ENCODE data around the gene SYT1.

The SYT1 gene

DNA sequence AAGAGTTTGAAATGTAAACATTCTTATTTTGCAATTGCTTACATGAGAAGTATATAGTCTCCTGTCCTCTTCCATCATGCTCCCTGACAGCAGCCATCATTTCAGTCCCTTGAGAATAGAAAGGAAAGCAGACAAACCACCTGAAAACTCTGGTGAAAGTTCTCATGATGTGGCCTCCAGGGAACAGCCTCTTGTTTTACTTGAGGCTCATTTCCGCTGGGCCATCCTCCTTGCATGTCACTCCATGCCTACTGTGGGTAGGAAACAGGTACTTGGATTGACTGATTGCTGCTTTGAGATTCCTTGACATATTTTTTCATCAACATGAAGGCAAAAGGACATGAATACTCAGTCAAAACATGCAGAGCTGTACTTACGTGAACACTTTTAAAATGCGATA lies 6.0 kb downstream of the SYT1 start:
- Histone ChIP-seq H3K36me3 (no peaks in the 10 kb centered on the region), H3K9me3 (no peaks in the 10 kb centered on the region), H3K4me3 (ENCODE audit: low read depth in 1 of 2, low read length in 1 of 2) (no peak overlapping the region), H3K27me3 (peaks cover 15% of the 10 kb centered on the region), H3K4me1 (ENCODE audit: control insufficient read depth in 1 of 2, insufficient read depth in 1 of 2, low read depth in 1 of 2, low read length in 1 of 2) (no peaks in the 10 kb centered on the region), H3K27ac (no peak overlapping the region)
- TF ChIP-seq, protein P1, sequence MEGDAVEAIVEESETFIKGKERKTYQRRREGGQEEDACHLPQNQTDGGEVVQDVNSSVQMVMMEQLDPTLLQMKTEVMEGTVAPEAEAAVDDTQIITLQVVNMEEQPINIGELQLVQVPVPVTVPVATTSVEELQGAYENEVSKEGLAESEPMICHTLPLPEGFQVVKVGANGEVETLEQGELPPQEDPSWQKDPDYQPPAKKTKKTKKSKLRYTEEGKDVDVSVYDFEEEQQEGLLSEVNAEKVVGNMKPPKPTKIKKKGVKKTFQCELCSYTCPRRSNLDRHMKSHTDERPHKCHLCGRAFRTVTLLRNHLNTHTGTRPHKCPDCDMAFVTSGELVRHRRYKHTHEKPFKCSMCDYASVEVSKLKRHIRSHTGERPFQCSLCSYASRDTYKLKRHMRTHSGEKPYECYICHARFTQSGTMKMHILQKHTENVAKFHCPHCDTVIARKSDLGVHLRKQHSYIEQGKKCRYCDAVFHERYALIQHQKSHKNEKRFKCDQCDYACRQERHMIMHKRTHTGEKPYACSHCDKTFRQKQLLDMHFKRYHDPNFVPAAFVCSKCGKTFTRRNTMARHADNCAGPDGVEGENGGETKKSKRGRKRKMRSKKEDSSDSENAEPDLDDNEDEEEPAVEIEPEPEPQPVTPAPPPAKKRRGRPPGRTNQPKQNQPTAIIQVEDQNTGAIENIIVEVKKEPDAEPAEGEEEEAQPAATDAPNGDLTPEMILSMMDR (IDR thresholded peaks at IDR 0.05) = no peak

DNA sequence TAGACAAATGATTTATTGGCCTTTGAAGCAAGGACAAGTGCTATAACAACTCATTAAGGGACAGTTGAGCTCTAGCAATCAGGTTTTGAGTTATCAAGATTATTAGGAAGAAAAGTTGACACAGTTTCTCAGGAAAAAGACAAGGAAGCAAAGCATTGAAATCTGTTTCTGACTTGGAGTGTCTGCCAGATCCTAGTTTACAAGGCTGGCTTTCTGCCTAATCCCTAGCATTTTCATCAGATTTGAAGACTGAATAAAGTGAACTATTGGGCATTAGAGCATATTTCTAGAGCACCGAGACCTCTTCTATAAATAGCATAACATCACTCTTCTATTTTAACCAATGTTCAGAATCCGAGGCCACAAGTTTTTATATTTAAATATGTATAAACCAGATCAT lies 7.0 kb downstream of the SYT1 start:
- no peak overlapping the region for H3K4me3 ChIP-seq (ENCODE audit: low read depth in 1 of 2, low read length in 1 of 2)
- H3K4me1 ChIP-seq (ENCODE audit: control insufficient read depth in 1 of 2, insufficient read depth in 1 of 2, low read depth in 1 of 2, low read length in 1 of 2) = no peaks in the 10 kb centered on the region
- no peak overlapping the region for H3K27ac ChIP-seq
- H3K27me3 ChIP-seq = peaks cover 6% of the 10 kb centered on the region
- TF ChIP-seq, protein P1 (IDR thresholded peaks at IDR 0.05) = no peak
- H3K36me3 ChIP-seq = no peaks in the 10 kb centered on the region
- H3K9me3 ChIP-seq = no peaks in the 10 kb centered on the region

DNA sequence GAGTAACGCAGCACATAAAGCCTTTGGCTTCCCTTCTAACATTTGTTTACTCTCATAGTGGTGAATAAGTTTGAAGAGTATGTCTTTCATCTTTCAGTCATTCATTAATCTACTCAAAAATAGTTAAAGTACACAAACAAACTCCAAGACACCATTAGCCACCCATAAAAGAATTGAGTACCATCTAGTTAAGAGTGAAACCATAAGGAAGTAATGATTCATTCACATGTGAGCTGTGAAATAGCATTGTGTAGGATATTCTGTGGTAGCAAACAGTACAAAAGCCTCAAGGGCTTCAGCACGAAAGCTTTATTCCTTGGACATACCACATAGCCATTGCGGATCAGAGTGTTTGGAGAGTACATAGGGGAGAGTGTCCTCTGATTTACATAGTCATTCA lies 13.9 kb downstream of the SYT1 start:
- Histone ChIP-seq H3K27ac (no peak overlapping the region), H3K36me3 (no peaks in the 10 kb centered on the region)

GRCh38 chr12:78878866-78879265 lies 14.3 kb downstream of the SYT1 start:
- no peak overlapping the region for H3K4me3 ChIP-seq (ENCODE audit: low read depth in 1 of 2, low read length in 1 of 2)
- H3K9me3 ChIP-seq = no peaks in the 10 kb centered on the region
- H3K4me1 ChIP-seq (ENCODE audit: control insufficient read depth in 1 of 2, insufficient read depth in 1 of 2, low read depth in 1 of 2, low read length in 1 of 2) = no peaks in the 10 kb centered on the region
- no peak overlapping the region for H3K27ac ChIP-seq
- TF ChIP-seq, protein P1 (IDR thresholded peaks at IDR 0.05) = no peak
- no peaks in the 10 kb centered on the region for H3K27me3 ChIP-seq
- no peaks in the 10 kb centered on the region for H3K36me3 ChIP-seq

More for the DNA sequence above, 13.9 kb downstream of the SYT1 start:
- Histone ChIP-seq H3K9me3 (no peaks in the 10 kb centered on the region), H3K4me1 (ENCODE audit: control insufficient read depth in 1 of 2, insufficient read depth in 1 of 2, low read depth in 1 of 2, low read length in 1 of 2) (no peaks in the 10 kb centered on the region), H3K27me3 (no peaks in the 10 kb centered on the region), H3K4me3 (ENCODE audit: low read depth in 1 of 2, low read length in 1 of 2) (no peak overlapping the region)
- TF ChIP-seq, protein P1 (IDR thresholded peaks at IDR 0.05) = no peak

- H3K27me3 ChIP-seq = no peaks in the 10 kb centered on the region
- no peak overlapping the region for H3K27ac ChIP-seq
- H3K9me3 ChIP-seq = no peaks in the 10 kb centered on the region
- H3K36me3 ChIP-seq = no peaks in the 10 kb centered on the region
- no peak overlapping the region for H3K4me3 ChIP-seq (ENCODE audit: low read depth in 1 of 2, low read length in 1 of 2)
- TF ChIP-seq, protein P1 (IDR thresholded peaks at IDR 0.05) = no peak
- H3K4me1 ChIP-seq (ENCODE audit: control insufficient read depth in 1 of 2, insufficient read depth in 1 of 2, low read depth in 1 of 2, low read length in 1 of 2) = no peaks in the 10 kb centered on the region
Measured at GRCh38 chr12:78880078-78880477, 15.5 kb downstream of the SYT1 start.

DNA sequence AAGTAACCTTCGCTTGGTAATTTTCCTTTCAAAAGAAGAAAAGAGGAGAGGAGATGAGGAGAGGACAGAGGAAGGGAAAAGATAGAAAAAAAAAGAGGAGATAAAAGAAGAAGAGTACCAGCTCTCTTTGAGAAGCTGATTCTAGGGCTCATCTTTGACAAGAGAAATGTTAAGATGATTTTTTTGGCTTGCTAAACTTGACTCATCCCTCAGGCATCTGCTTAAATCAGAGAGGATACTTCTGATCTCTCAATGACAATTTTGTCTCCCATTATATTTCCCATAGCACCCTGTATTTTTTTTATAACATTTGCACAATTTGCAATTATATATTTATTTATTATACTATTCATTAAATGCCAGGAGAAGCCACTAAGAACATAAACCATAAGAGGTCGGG lies 17.1 kb downstream of the SYT1 start:
- Histone ChIP-seq H3K9me3 (no peaks in the 10 kb centered on the region), H3K4me1 (ENCODE audit: control insufficient read depth in 1 of 2, insufficient read depth in 1 of 2, low read depth in 1 of 2, low read length in 1 of 2) (no peaks in the 10 kb centered on the region), H3K27ac (no peak overlapping the region), H3K4me3 (ENCODE audit: low read depth in 1 of 2, low read length in 1 of 2) (no peak overlapping the region), H3K27me3 (no peaks in the 10 kb centered on the region), H3K36me3 (no peaks in the 10 kb centered on the region)
- TF ChIP-seq, protein P1 (IDR thresholded peaks at IDR 0.05) = no peak
